Suprapubic skin (tissue), 4 donors: ENCODE results near the gene XAB2.

Experiments
- CTCF ChIP-seq, 2 donors: fragments of 200-600 bp in 1 of 2; fragments of 450-650 bp in 1 of 2; sonication (generic) in 1 of 2; IDR thresholded peaks; one replicate each; pipeline ENCODE4 v1.5.1; 2016 to 2019; ENCODE audit warnings: antibody characterized with exemption in 2 of 2, mild to moderate bottlenecking in 1 of 2, moderate library complexity in 1 of 2
- EP300 ChIP-seq: sonication (generic); formaldehyde crosslinking; IDR thresholded peaks from one replicate; pipeline ENCODE4 v1.6.1; 2017; ENCODE audit warnings: antibody characterized with exemption
- POLR2A ChIP-seq, 2 donors: fragments of 450-650 bp; IDR thresholded peaks; one replicate each; pipeline ENCODE4 v1.6.1; 2017; ENCODE audit warnings: antibody characterized with exemption in 2 of 2, mild to moderate bottlenecking in 2 of 2, moderate library complexity in 2 of 2
- POLR2AphosphoS5 ChIP-seq, 3 donors: sonication (generic); formaldehyde crosslinking; IDR thresholded peaks; one replicate each; pipeline ENCODE4 v1.6.1; 2017; ENCODE audit warnings: antibody characterized with exemption in 3 of 3

GRCh38 chr19:7622933-7623685, 6.2 kb downstream of the XAB2 start:
- TF ChIP-seq CTCF (IDR thresholded peaks at IDR 0.05) (no peak), EP300 (no peak), POLR2A (IDR thresholded peaks at IDR 0.05) (no peak), POLR2AphosphoS5 (IDR thresholded peaks at IDR 0.05) (no peak)
